Lower leg skin (tissue), 4 donors: Measurements from ENCODE around the gene ARRDC3. TPM values are rescaled to one million over a fixed set of nuclear protein-coding genes. Genes with fewer than 3 reads are reported as not detected.

Source experiments
- DNase-seq, 2 donors: peaks; one replicate each; pipeline ENCODE4 v3.0.0-alpha.2; 2019; ENCODE audit warnings: low spot score in 2 of 2
- H3K4me3 ChIP-seq: fragments of 200-600 bp; sonication (generic); 2 replicates; pipeline ENCODE4 v1.5.1; 2017; ENCODE audit warnings: mild to moderate bottlenecking, low read depth; ENCODE audit not compliant: poor library complexity, severe bottlenecking
- POLR2A ChIP-seq, 2 donors: fragments of 450-650 bp; IDR thresholded peaks; one replicate each; pipeline ENCODE4 v1.6.1; 2016 to 2017; ENCODE audit warnings: antibody characterized with exemption in 2 of 2, mild to moderate bottlenecking in 1 of 2, moderate library complexity in 1 of 2
- WGBS, 2 donors: methylation state at CpG; one replicate each; pipeline ENCODE4 v1.1.5; 2018; 5-methylcytosine and 5-hydroxymethylcytosine counted together
- intact Hi-C: fragments of 100-400 bp; cut with DNase I; formaldehyde crosslinking; loops from one replicate; pipeline ENCODE4 v1.15.0; 2023; ENCODE audit warnings: low total_unique reads
- total RNA-seq, 4 donors: library from RNA; depleted of rRNA; stranded (reverse); fragments of >200 nt; gene quantifications; one replicate each; pipeline ENCODE4 v1.1.0, GENCODE V29; 2016
- TF ChIP-seq, protein P1 (sequence below), 3 donors: fragments of 450-650 bp; IDR thresholded peaks; one replicate each; pipeline ENCODE4 v1.5.1; 2016; ENCODE audit warnings: antibody characterized with exemption in 3 of 3, mild to moderate bottlenecking in 3 of 3, moderate library complexity in 2 of 3

Gene ARRDC3
- total RNA-seq, 4 donors from 2014 or later = 67.1 to 119 (median 76.1) TPM

DNA sequence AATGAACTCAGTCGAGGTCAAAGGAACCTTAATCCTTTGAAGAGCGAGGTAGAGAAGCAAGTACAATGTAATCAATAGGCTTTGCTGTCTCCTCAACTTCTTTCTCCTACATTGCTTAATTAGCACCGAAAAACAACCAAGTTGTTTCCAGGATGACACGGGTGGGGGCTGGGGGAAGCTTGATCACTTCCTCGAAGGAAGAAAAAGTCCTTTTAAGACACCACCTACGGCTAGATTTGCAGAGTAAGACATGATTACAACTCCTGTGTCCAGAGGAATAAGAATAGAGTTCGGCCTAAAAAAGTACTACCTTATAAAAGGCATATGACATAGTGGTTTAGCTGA, 811 bp upstream of the ARRDC3 start:
- TF ChIP-seq, protein P1, sequence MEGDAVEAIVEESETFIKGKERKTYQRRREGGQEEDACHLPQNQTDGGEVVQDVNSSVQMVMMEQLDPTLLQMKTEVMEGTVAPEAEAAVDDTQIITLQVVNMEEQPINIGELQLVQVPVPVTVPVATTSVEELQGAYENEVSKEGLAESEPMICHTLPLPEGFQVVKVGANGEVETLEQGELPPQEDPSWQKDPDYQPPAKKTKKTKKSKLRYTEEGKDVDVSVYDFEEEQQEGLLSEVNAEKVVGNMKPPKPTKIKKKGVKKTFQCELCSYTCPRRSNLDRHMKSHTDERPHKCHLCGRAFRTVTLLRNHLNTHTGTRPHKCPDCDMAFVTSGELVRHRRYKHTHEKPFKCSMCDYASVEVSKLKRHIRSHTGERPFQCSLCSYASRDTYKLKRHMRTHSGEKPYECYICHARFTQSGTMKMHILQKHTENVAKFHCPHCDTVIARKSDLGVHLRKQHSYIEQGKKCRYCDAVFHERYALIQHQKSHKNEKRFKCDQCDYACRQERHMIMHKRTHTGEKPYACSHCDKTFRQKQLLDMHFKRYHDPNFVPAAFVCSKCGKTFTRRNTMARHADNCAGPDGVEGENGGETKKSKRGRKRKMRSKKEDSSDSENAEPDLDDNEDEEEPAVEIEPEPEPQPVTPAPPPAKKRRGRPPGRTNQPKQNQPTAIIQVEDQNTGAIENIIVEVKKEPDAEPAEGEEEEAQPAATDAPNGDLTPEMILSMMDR (IDR thresholded peaks at IDR 0.05) = no peak
- TF ChIP-seq POLR2A (IDR thresholded peaks at IDR 0.05) = no peak
- WGBS, 2 donors = 3 to 5% methylated on average over 7 of the region's 7 CpGs
- intact Hi-C loops = loop anchor here (2.0 to 10.0 kb wide), 5 partner anchors 99 to 519 kb away; no protein-coding TSS in a partner anchor
- DNase-seq = no peak
- H3K4me3 ChIP-seq = peak overlapping the region; percentile 35

DNA sequence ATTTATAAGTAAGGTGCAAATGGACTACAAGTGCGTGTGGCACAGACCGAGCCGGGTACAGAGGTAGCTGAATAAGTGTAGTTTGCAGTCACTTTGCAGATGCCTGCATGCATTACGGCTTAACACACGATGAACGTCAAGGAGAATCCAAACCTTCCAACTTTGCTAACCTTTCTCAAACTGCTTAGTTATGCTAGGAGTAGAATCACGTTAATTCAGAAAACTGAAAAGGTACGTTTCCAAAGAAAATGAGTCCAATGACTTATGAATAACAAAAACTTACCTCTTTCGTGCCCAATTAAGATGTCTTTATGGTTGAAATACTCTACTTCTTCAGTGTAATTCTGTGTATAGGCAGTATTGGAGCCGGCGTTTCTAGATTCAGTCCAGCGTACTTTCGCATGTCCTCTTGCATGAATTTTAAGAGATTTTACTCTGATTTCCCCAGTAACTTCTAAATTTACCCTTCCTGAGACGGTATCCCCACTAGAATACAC, 539 bp downstream of the ARRDC3 start:
- intact Hi-C loops = loop anchor here (5.0 to 10.0 kb wide), 4 partner anchors 98 to 518 kb away; no protein-coding TSS in a partner anchor
- 0 to 1% methylated on average over 14 of the region's 14 CpGs for WGBS, 2 donors
- no peak for TF ChIP-seq POLR2A (IDR thresholded peaks at IDR 0.05)
- TF ChIP-seq, protein P1 (IDR thresholded peaks at IDR 0.05) = no peak
- DNase-seq = no peak
- peak overlapping the region; percentile 68 for H3K4me3 ChIP-seq

DNA sequence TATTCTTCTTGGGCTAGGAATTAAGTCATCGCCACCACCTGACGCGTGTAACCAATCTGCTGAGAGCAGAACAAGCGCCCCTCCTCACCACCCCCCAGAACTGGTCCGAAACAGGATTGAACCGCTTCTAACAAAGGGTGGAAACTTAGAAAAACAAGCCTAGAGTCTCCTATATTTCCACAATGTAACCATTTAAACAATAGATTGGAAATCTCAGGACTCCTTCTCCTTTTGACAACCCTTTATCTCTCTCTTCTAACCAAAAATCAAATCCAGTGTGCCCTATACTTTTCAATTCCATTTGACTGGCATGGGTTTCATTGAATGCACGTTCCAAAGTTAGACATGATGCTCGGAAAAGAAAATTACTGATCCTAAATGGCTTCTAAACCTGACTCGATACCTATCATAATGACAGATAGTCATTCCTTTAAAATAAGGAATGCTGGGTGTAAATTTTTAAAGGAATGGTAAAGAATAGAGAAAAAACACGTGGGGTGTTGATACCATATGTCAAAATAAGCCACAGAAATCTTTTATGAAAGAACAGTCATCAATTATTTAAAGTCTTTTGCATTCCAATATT, 1.2 kb downstream of the ARRDC3 start:
- WGBS, 2 donors = 0% methylated on average over 10 of the region's 10 CpGs
- peak overlapping the region; percentile 68 for H3K4me3 ChIP-seq
- TF ChIP-seq, protein P1 (IDR thresholded peaks at IDR 0.05) = no peak
- TF ChIP-seq POLR2A (IDR thresholded peaks at IDR 0.05) = no peak
- intact Hi-C loops = loop anchor here (5.0 to 10.0 kb wide), 4 partner anchors 97 to 517 kb away; no protein-coding TSS in a partner anchor
- DNase-seq = peak; percentile 86 to 94

DNA sequence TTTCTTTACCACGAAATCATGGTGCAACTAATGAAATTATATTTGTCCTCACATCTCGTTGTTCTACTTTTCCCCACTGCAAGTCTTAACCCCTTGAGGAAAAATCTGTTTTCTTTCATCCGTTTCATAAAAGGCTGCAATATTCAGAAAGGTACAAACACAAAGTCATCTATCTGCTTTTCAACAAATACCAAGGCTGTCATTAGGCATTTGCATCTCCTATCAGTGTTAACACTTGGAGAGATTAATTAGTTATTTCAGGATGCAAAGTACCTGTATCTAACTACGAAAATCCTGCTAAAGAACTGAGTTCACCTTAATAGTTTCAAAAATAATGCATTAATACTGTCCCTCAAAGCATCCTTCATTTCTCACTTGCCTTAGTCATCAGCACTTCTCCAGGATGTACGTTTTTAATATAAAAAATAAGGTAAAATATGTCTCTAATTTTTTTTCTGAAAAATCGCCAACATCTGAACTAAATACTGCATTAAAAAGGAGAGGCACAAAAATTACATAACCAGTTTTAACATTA, 1.8 kb downstream of the ARRDC3 start:
- peak overlapping the region; percentile 68 for H3K4me3 ChIP-seq
- intact Hi-C loops = loop anchor here (5.0 to 10.0 kb wide), 4 partner anchors 97 to 517 kb away; no protein-coding TSS in a partner anchor
- DNase-seq = no peak
- TF ChIP-seq, protein P1 (IDR thresholded peaks at IDR 0.05) = no peak
- no peak for TF ChIP-seq POLR2A (IDR thresholded peaks at IDR 0.05)
- 0 to 2% methylated on average over 6 of the region's 6 CpGs for WGBS, 2 donors

DNA sequence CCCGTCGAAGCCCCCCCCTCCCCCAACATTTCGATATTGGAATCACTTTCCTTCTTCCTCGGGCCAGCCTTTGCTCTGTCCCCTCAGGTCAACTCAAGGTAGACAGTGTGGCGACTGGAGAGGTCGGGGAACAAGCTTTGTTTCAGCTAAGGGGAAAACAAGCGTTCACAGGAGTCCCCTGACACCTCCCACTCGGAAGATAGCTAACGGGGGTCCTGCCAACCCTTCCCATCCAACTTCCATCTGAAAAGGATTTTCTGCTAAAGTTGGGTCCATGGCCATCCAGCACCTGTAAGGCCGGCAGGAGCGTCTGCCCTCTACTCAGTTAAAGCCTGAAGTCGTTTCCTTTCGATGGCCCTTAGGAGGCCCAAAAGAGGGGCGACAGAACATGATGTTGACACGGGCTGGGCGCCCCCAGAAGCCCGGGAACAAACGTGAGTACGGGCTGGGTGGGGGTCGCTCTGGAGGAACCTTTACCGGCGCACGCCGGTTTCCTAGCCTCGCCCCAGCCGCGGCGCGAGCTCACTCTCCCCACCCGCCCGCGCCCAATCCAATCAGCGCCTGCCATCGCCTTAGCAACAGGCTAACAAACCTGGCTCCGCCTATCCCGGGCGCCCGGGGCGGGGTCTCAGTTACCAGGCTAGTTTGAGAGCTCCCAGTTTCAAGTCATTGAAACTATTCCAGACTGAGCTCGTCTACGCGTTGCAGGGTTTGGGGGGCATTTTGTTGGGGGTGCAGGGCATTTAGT, 2.5 kb downstream of the ARRDC3 start:
- 0% methylated on average over 17 to 40 of the region's 42 CpGs for WGBS, 2 donors
- peak overlapping the region; percentile 73 for H3K4me3 ChIP-seq
- peak; percentile 99 to 100 for DNase-seq
- intact Hi-C loops = loop anchor here (5.0 to 10.0 kb wide), 4 partner anchors 96 to 516 kb away; no protein-coding TSS in a partner anchor
- TF ChIP-seq, protein P1 (IDR thresholded peaks at IDR 0.05) = no peak
- TF ChIP-seq POLR2A (IDR thresholded peaks at IDR 0.05) = peak in 1 of 2 donors; percentile 54
